GM18858 (cell line): ENCODE data around the gene KIF26A.

Experiments
- ATAC-seq: cut with Tn5 transposase; IDR thresholded peaks from one replicate; pipeline ENCODE4 v1.9.1; 2021; ENCODE audit not compliant: unreplicated experiment

KIF26A gene

GRCh38 chr14:104130974-104131651 is 7.3 kb upstream of the KIF26A start:
- no peak for ATAC-seq

- ATAC-seq = no peak
Observed at GRCh38 chr14:104131968-104132732, 6.2 kb upstream of the KIF26A start.

GRCh38 chr14:104132981-104133380 is 5.4 kb upstream of the KIF26A start:
- ATAC-seq = no peak

GRCh38 chr14:104133496-104133895 is 4.9 kb upstream of the KIF26A start:
- no peak for ATAC-seq

- no peak for ATAC-seq
Observed at GRCh38 chr14:104134061-104134965, 4.1 kb upstream of the KIF26A start.

- no peak for ATAC-seq
Observed at GRCh38 chr14:104135121-104135903, 3.1 kb upstream of the KIF26A start.

- ATAC-seq = no peak
Observed at GRCh38 chr14:104135904-104136471, 2.4 kb upstream of the KIF26A start.

GRCh38 chr14:104136472-104137296 is 1.7 kb upstream of the KIF26A start:
- ATAC-seq = no peak

- no peak for ATAC-seq
Observed at GRCh38 chr14:104137297-104138097, 890 bp upstream of the KIF26A start.

- no peak for ATAC-seq
Observed at GRCh38 chr14:104138718-104139459, 502 bp downstream of the KIF26A start.

GRCh38 chr14:104139460-104140212 is 1.2 kb downstream of the KIF26A start:
- no peak for ATAC-seq

- no peak for ATAC-seq
Observed at GRCh38 chr14:104140213-104140462, 1.8 kb downstream of the KIF26A start.

- ATAC-seq = no peak
Observed at GRCh38 chr14:104140463-104141331, 2.3 kb downstream of the KIF26A start.

GRCh38 chr14:104141621-104142091 is 3.3 kb downstream of the KIF26A start:
- ATAC-seq = no peak

GRCh38 chr14:104142136-104142945 is 4.0 kb downstream of the KIF26A start:
- ATAC-seq = no peak
